ENCODE data around the gene TANGO6. TPM values are rescaled to one million over a fixed set of nuclear protein-coding genes. Genes with fewer than 3 reads are reported as not detected.

The TANGO6 gene
- total RNA-seq, 1 donor from 2014 or later, result 13.7 TPM

DNA sequence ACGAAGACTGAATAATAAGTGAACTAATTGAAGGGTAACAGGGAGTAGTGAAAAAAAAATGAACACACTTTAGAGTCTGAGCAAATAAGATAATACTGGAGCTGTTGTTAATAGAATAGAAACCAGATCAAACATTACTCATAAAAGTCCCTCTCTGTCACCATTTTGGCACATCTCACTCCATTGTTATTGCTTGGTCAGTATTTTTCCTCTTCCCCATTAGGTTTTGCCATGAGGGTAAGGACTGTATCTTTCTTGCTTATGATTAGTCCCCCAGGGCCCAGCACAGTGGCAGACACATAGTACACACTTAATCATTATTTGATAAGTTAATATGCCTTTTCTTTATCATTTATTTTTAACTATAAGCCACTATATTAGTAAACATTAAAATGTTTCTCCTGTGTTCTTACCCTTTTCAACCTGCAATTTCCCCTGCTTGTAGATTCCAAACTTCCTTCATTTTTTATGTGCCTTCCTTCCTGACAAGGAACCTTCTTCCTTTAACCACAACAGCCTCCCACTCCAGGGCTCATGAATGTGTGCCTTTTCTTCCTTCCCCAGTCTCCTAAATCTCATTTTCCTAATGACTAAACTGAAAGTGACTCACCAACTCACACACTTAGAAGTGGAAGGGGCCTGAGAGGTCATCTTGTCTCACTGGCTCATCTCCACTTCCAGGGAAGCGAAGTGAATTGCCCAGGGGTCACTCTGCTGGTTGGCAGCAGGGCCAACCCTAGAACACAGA lies 173.9 kb downstream of the TANGO6 start:
- TF ChIP-seq, protein P1, sequence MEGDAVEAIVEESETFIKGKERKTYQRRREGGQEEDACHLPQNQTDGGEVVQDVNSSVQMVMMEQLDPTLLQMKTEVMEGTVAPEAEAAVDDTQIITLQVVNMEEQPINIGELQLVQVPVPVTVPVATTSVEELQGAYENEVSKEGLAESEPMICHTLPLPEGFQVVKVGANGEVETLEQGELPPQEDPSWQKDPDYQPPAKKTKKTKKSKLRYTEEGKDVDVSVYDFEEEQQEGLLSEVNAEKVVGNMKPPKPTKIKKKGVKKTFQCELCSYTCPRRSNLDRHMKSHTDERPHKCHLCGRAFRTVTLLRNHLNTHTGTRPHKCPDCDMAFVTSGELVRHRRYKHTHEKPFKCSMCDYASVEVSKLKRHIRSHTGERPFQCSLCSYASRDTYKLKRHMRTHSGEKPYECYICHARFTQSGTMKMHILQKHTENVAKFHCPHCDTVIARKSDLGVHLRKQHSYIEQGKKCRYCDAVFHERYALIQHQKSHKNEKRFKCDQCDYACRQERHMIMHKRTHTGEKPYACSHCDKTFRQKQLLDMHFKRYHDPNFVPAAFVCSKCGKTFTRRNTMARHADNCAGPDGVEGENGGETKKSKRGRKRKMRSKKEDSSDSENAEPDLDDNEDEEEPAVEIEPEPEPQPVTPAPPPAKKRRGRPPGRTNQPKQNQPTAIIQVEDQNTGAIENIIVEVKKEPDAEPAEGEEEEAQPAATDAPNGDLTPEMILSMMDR (IDR thresholded peaks at IDR 0.05; ENCODE audit: insufficient read depth, low read length, severe bottlenecking), result no peak
- no peaks in the 10 kb centered on the region for H3K27me3 ChIP-seq (ENCODE audit: control insufficient read depth, insufficient read depth, low read length)
- no peak overlapping the region for H3K4me3 ChIP-seq (ENCODE audit: low read depth, low read length)
- no peaks in the 10 kb centered on the region for H3K36me3 ChIP-seq (ENCODE audit: control insufficient read depth, insufficient read depth, low read length)
- FAIRE-seq (no peak), DNase-seq (ENCODE audit: low read depth) (peak; percentile 82)

DNA sequence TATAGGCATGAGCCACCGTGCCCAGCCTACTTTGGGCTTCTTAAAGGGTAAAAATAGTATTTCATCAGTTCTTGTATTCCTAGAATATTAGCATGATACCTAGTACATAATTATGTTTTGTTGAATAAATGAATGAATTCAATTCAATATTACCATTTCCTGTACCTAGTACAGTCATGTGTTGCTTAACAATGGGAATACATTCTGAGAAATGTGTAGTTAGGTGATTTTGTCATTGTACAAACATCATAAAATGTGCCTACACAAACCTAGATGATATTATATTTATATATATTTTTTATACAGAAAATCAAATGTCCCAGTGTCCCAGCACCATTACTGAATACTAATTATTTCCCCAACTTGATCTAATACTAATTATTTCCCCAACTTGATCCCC lies 176.5 kb downstream of the TANGO6 start:
- TF ChIP-seq, protein P1 (IDR thresholded peaks at IDR 0.05; ENCODE audit: insufficient read depth, low read length, severe bottlenecking), result no peak
- peak; percentile 29 for DNase-seq (ENCODE audit: low read depth)
- Histone ChIP-seq H3K27me3 (ENCODE audit: control insufficient read depth, insufficient read depth, low read length) (no peaks in the 10 kb centered on the region), H3K4me3 (ENCODE audit: low read depth, low read length) (no peak overlapping the region), H3K36me3 (ENCODE audit: control insufficient read depth, insufficient read depth, low read length) (peaks cover 2% of the 10 kb centered on the region)
- no peak for FAIRE-seq

DNA sequence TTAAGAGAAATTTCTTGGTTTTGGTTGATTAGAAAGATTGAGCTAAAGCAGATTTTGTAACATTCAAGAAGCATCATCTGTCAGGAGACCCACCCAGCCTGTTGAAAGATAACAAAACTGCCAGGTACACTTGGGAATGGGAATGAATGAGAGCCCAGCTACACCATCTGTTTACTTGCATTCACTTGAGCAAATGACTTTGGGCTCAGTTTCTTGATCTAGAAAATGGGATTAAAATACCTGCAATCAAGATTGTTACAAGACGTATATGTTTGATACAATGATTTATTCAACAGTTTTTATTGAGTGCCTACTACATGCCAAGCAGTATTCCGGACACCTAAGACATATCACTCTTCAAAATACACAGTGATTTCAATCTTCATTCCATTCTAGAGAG lies 185.8 kb downstream of the TANGO6 start:
- H3K4me3 ChIP-seq (ENCODE audit: low read depth, low read length), result no peak overlapping the region
- TF ChIP-seq, protein P1 (IDR thresholded peaks at IDR 0.05; ENCODE audit: insufficient read depth, low read length, severe bottlenecking), result no peak
- no peaks in the 10 kb centered on the region for H3K27me3 ChIP-seq (ENCODE audit: control insufficient read depth, insufficient read depth, low read length)
- peaks cover 1% of the 10 kb centered on the region for H3K36me3 ChIP-seq (ENCODE audit: control insufficient read depth, insufficient read depth, low read length)
- FAIRE-seq (no peak), DNase-seq (ENCODE audit: low read depth) (no peak)

DNA sequence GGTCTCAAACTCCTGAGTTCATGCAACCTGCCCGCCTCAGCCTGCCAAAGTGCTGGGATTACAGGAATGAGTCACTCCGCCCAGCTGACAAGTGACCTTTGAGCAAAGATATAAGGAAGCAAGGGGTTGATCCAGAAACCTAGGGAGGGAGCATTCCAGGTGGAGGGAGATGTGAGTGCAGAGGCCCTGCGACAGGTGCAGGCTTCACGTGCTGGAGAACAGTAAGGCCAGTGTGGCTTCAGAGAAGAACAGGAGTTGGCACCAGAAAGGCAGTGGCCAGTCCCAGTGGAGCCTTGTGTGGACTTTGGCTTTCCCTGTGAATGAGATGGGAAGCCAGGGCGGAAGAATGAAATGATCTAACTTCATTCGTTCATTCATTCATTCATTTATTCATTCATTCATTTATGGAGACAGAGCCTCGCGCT lies 188.6 kb downstream of the TANGO6 start:
- no peak for FAIRE-seq
- Histone ChIP-seq H3K36me3 (ENCODE audit: control insufficient read depth, insufficient read depth, low read length) (no peaks in the 10 kb centered on the region), H3K27me3 (ENCODE audit: control insufficient read depth, insufficient read depth, low read length) (no peaks in the 10 kb centered on the region), H3K4me3 (ENCODE audit: low read depth, low read length) (no peak overlapping the region)
- TF ChIP-seq, protein P1 (IDR thresholded peaks at IDR 0.05; ENCODE audit: insufficient read depth, low read length, severe bottlenecking), result no peak
- DNase-seq (ENCODE audit: low read depth), result peak; percentile 20

DNA sequence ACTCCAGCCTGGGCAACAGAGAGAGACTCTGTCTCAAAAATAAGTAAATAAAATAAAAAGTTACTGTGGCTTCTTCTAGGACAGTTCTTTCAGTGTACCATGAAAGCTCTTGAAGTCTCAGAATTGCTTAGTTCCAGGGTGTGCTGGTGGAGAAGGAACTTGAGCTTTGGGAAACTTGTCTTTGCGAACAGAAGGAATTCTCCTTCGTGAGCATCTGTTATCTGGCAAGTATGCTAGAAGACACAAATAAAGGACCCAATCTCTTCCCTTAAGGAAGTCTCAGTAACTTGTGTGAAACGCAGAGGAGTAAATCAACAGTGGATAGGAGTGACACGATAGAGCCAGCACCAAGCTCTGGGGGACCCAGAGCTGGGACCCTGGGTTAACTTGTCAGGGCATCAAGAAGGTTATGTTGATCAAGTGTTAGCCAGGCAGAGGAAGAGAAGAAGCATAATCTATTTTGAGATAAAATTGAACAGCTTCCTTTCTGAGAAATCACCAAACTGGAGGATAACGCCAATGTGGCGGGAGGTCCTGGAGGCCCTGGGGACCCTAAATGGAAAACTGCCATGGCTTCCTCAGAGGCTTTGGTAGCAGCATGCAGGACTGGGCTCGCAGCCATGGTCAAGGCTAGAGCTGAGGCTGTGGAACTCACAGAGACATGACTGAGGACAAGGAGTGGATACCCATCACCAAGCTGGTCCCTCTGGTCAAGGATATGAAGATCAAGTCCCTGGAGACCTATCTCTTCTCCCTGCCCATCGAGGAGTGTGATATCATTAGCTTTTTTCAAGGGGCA lies 190.0 kb downstream of the TANGO6 start:
- Histone ChIP-seq H3K36me3 (ENCODE audit: control insufficient read depth, insufficient read depth, low read length) (no peaks in the 10 kb centered on the region), H3K27me3 (ENCODE audit: control insufficient read depth, insufficient read depth, low read length) (no peaks in the 10 kb centered on the region), H3K4me3 (ENCODE audit: low read depth, low read length) (no peak overlapping the region)
- FAIRE-seq, result no peak
- no peak for DNase-seq (ENCODE audit: low read depth)
- TF ChIP-seq, protein P1 (IDR thresholded peaks at IDR 0.05; ENCODE audit: insufficient read depth, low read length, severe bottlenecking), result no peak

Measured in bronchial epithelial cell (primary cell).